Muscle of leg (tissue), 11 donors: ENCODE measurements around the gene ATP23. TPM values are rescaled to one million over a fixed set of nuclear protein-coding genes. Genes with fewer than 3 reads are reported as not detected.

ENCODE experiments used
- DNase-seq: peaks from one replicate; pipeline ENCODE4 v3.0.0; 2013
- H3K27ac ChIP-seq: one replicate; pipeline ENCODE4 v1.5.1; 2013; ENCODE audit warnings: mild to moderate bottlenecking, low read length, control low read depth
- H3K27me3 ChIP-seq: one replicate; pipeline ENCODE4 v1.6.1; 2013; ENCODE audit warnings: low read length; ENCODE audit not compliant: control insufficient read depth, insufficient read depth
- H3K36me3 ChIP-seq: one replicate; pipeline ENCODE4 v1.6.1; 2013; ENCODE audit warnings: low read length; ENCODE audit not compliant: control insufficient read depth, insufficient read depth
- H3K4me1 ChIP-seq: one replicate; pipeline ENCODE4 v1.6.1; 2013; ENCODE audit warnings: low read length; ENCODE audit not compliant: control insufficient read depth, insufficient read depth
- H3K4me3 ChIP-seq: one replicate; pipeline ENCODE4 v1.5.1; 2013; ENCODE audit warnings: low read length, control low read depth
- H3K9me3 ChIP-seq: replicated peaks from 2 replicates; pipeline ENCODE4 v1.6.1; 2013; ENCODE audit warnings: low read depth, low read length; ENCODE audit not compliant: control insufficient read depth
- WGBS: methylation state at CpG from one replicate; pipeline ENCODE4 v1.1.5; 2013; ENCODE audit warnings: missing lambda C conversion rate; ENCODE audit not compliant: insufficient coverage; 5-methylcytosine and 5-hydroxymethylcytosine counted together
- polyA plus RNA-seq, 8 donors: library from polyadenylated mRNA; unstranded; fragments of 120-200 nt; gene quantifications; one replicate each; pipeline versions ENCODE4 v1.2.1 to v1.2.3, GENCODE V29; 2013; ENCODE audit warnings: inconsistent platforms in 1 of 8, low replicate concordance in 1 of 8; ENCODE audit not compliant: insufficient read length in 8 of 8, insufficient read depth in 1 of 8
- total RNA-seq: library from RNA; stranded (reverse); fragments of 120-200 nt; gene quantifications from one replicate; pipeline ENCODE4 v1.2.4, GENCODE V29; 2013

Gene ATP23
- total and polyA plus RNA-seq, 9 donors: 5.8 to 14.1 (median 9.3) TPM

DNA sequence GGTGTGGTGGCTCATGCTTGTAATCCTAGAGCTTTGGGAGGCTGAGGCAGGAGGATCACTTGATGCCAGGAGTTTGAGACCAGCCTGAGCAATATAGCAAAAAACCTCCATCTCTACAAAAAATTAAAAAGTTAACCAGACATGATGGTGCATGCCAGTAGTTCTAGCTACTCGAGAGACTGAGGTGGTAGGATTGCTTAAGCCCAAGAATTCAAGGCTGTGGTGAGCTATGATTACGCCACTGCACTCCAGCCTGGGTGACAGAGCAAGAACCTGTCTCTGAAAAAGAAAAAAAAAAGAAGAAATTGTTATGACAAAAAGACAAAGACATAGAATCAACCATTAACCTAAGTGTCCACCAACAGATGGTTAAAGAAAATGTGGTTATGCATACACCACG lies 2.1 kb upstream of the ATP23 start:
- Histone ChIP-seq H3K9me3 (no peaks in the 10 kb centered on the region), H3K36me3 (no peaks in the 10 kb centered on the region), H3K27me3 (no peaks in the 10 kb centered on the region), H3K4me3 (no peak overlapping the region), H3K27ac (no peak overlapping the region), H3K4me1 (peaks cover 17% of the 10 kb centered on the region)
- WGBS: no CpG with 5 or more reads among the region's 3 CpGs
- DNase-seq: no peak

DNA sequence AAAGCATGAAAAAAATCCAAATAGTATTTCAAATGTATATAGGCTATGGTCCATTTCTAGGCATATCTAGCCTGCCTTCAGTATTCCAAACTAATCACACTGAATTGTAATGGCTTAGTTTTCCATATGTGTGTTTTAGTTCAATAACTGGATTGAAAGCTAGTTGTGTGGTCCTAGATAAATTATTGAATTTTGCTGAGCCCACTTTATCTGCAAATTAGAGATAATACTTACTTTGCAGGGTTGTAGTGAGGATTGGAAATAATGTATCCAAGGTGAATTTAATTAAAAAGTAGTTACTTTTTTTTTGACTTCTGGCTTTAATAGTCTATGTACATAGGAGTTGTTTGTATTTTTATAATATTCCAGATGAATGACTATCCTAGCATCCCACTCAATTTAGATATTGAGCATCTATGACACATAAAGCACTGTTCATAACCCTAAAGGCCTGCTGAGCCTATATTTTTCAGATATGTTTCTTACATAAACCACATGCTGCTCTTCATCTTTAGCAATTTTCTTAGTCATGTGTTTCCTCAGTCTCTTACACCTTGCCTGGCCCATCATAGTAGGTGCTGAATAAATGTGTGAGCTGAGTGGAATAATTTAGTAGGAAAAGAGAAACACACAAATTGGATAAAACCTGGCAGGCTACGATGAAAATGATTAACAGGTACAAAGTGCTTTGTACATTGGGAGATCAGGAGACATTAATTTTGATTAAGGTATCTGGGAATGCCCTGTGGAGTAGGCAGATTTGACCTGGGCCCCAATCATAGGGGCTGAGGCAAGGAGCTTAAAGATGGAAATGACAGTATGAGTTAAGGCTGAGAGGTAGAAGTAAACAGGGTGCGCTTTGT lies 1.1 kb upstream of the ATP23 start:
- 62% methylated on average over 2 of the region's 2 CpGs for WGBS

DNA sequence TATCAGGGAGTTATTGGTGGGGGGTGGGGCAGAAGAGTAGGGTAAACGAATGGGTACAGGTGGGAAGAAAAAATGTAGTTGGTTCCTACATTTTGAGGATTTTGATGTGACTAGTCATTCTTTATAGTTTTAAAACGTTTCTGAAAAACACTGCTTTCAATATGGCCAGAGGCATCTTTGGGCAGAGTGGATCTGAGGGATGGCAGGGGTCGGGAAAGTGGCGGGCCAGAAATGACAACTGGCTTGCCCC lies 527 bp upstream of the ATP23 start:
- no peaks in the 10 kb centered on the region for H3K27me3 ChIP-seq
- WGBS: 3% methylated on average over 3 of the region's 4 CpGs
- peak overlapping the region; percentile 93 for H3K27ac ChIP-seq

More for the DNA sequence above, 1.1 kb upstream of the ATP23 start:
- Histone ChIP-seq H3K4me3 (peak overlapping the region; percentile 79), H3K36me3 (no peaks in the 10 kb centered on the region), H3K9me3 (no peaks in the 10 kb centered on the region), H3K4me1 (peaks cover 16% of the 10 kb centered on the region), H3K27ac (peak overlapping the region; percentile 93), H3K27me3 (no peaks in the 10 kb centered on the region)
- DNase-seq: no peak

DNA sequence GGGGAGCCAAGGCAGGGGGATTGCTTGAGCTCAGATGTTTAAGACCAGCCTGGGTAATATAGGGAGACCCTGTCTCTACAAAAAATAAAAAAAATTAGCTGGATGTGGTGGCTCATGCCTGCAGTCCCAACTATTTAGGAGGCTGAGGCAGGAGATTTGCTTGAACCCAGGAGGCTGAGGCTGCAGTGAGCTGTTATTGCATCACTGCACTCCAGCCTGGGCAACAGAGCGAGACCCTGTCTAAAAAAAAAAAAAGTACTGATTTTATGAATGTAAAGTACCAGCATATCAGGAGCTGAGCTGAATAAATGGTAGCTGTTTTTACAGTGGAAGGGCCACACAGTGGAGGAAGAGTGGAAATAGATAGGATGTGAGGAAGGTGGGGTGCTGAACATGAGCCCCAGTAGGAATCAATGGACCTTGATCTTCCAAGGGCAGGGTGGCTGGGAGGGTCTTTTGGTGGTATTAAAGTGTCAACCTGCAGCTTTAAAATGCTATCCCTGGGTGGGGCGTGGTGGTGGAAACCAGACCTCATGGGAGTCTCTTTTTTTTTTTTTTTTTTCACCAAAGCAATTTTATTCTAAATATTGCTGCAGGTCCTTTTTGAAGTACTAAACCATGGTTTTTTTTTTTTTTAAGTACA lies 2.2 kb downstream of the ATP23 start:
- DNase-seq: no peak
- H3K27ac ChIP-seq: no peak overlapping the region
- peaks cover 13% of the 10 kb centered on the region for H3K4me1 ChIP-seq
- WGBS: 89% methylated on average over 1 of the region's 2 CpGs
- peaks cover 2% of the 10 kb centered on the region for H3K36me3 ChIP-seq
- H3K27me3 ChIP-seq: no peaks in the 10 kb centered on the region
- no peak overlapping the region for H3K4me3 ChIP-seq
- no peaks in the 10 kb centered on the region for H3K9me3 ChIP-seq

More for the DNA sequence above, 527 bp upstream of the ATP23 start:
- DNase-seq: no peak
- Histone ChIP-seq H3K9me3 (no peaks in the 10 kb centered on the region), H3K4me3 (peak overlapping the region; percentile 79), H3K4me1 (peaks cover 15% of the 10 kb centered on the region), H3K36me3 (no peaks in the 10 kb centered on the region)

DNA sequence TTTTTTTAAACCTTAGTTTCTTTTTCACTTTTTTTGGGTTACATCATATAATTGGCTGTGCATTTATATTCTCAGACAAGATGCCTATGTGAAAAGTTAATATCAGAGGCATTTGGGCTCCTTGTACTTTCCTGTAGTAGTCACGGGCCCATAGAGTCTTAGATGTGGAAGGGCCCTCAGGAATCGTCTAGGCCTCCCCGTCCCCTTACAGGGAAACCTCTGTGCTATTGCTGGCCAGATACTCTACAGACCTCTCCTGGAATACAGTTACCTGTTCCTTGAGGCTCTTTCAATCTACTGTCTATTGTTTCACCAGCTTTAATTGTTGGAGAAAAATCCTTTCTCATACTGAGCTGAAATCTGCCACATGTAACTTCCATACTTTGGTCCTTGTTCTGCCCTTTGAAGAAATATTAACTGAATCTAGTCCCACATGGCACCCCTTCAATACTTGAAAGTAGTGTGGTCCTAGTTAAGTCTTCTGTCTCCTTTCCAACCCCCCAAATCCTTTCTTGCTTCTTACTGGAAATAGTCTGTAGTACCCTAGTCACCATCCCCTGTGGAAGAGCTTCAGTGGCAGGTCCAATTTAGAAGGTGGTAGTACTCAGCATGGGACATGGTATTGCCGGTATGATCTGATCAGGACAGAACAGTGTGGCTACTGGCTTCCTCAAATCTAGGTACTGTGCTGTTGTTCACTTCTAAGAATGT lies 3.1 kb downstream of the ATP23 start:
- 81% methylated on average over 3 of the region's 4 CpGs for WGBS

DNA sequence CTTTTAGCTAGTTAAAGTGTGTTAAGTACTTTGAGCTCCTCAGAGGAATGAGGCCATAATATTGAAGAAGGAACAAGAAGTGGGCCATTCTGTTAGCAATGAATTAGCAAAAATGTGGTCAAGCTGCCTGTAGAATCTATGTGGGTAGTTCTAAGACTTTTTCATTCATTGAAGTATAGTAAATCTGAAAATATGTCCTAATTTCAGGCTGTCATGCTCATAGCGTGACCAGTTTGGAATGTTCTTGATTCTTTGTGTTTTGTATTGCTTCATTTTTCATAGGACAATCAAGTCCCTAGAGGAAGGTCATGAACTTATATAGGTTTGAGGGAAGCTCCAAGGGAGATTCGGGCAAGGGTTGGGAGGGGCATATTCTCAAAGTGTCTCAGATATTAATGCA lies 11.4 kb downstream of the ATP23 start:
- no peak overlapping the region for H3K27ac ChIP-seq
- no peaks in the 10 kb centered on the region for H3K9me3 ChIP-seq
- no peaks in the 10 kb centered on the region for H3K27me3 ChIP-seq
- peaks cover 8% of the 10 kb centered on the region for H3K36me3 ChIP-seq
- WGBS: no CpG with 5 or more reads among the region's 2 CpGs
- H3K4me3 ChIP-seq: no peak overlapping the region
- H3K4me1 ChIP-seq: no peaks in the 10 kb centered on the region
- DNase-seq: no peak

More for the DNA sequence above, 3.1 kb downstream of the ATP23 start:
- no peak overlapping the region for H3K4me3 ChIP-seq
- H3K27me3 ChIP-seq: no peaks in the 10 kb centered on the region
- no peaks in the 10 kb centered on the region for H3K9me3 ChIP-seq
- peaks cover 13% of the 10 kb centered on the region for H3K4me1 ChIP-seq
- H3K27ac ChIP-seq: no peak overlapping the region
- DNase-seq: no peak
- H3K36me3 ChIP-seq: peaks cover 2% of the 10 kb centered on the region

DNA sequence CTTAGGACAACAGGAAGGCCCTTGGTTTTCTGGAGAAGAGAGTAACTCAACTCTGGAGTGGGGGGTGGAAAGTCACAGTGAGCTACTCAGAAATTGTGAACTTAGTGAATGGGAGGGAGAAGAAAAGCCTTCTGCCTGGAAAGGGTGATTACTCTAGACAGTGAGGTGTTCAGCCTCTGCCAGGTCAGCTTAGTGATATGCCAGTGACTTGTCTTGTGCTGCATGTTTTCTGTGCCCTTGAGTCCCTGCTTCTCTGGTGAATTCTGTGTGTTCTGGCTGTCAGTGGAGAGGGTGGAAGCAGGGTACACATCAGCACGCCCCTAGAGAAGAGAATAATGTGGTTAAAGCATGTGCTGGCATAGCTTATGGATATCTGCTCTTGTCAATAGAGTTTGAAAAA lies 13.4 kb downstream of the ATP23 start:
- Histone ChIP-seq H3K36me3 (peaks cover 17% of the 10 kb centered on the region), H3K4me1 (no peaks in the 10 kb centered on the region), H3K4me3 (no peak overlapping the region), H3K27me3 (no peaks in the 10 kb centered on the region), H3K9me3 (peaks cover 5% of the 10 kb centered on the region), H3K27ac (no peak overlapping the region)
- WGBS: no CpG with 5 or more reads among the region's 1 CpG
- DNase-seq: no peak

DNA sequence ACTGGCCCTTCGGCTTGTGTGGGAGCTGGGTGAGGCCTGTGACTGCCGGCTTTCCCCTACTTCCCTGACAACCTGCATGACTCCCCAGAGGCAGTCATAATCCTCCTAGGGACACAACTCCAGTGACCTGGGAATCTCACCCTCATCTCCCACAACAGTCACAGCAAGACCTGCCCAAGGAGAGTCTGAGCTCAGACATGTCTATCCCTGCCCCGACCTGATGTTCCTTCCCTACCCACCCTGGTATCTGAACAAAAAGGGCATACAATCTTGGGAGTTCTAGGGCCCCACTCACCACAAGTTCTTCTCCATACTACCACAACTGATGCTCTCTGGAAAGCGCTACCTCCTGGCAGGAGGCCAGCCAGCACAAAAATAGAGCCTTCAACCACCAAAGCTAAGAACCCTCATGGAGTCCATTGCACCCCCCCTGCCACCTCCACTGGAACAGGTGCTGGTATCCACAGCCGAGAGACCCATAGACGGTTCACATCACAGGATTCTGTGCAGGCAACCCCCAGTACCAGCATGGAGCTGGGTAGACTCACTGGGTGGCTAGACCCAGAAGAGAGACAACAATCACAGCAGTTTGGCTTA lies 16.8 kb downstream of the ATP23 start:
- no peaks in the 10 kb centered on the region for H3K4me1 ChIP-seq
- H3K4me3 ChIP-seq: no peak overlapping the region
- peaks cover 7% of the 10 kb centered on the region for H3K9me3 ChIP-seq
- H3K27me3 ChIP-seq: no peaks in the 10 kb centered on the region
- H3K36me3 ChIP-seq: peaks cover 14% of the 10 kb centered on the region
- no peak for DNase-seq
- H3K27ac ChIP-seq: no peak overlapping the region
- 100% methylated on average over 5 of the region's 6 CpGs for WGBS

DNA sequence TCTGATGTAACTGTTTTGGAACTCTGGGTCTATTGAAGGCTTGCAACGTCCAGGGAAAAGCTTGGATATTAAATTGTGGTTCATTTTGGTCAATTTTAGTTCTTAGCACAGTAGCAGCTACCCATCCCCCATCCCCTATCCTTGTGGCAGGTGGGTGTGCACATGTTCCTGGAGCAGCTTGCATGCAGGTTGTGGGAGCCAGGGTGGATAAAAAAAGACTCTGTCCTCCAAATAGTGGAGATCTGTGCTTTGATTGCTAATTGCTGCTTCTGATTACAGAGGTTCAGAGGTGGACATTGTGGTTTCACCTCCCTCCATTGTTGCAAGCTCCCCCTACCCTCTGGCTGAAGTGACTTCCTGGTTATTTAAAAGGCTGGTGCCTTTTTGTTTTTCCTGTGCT lies 23.1 kb downstream of the ATP23 start:
- Histone ChIP-seq H3K4me1 (no peaks in the 10 kb centered on the region), H3K36me3 (no peaks in the 10 kb centered on the region)

DNA sequence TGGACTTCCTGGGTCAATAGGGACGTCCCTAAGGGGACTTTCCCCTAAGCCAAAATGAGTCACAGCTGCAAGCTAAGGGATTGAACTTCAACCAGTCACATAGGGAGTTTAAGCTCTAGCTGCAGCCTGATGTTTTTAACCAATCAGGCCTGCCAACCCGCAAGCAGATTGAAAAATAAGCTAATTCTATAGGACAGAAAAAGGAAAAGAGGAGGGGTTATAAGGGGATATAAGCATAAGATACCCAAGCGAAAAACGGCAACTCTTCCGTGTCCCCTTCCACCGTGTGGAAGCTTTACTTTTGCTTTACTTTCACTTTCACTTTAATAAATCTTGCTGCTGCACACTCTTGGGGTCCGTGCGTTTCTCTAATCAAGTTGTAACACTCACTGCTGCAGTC lies 24.4 kb downstream of the ATP23 start:
- Histone ChIP-seq H3K9me3 (peaks cover 9% of the 10 kb centered on the region), H3K4me1 (no peaks in the 10 kb centered on the region), H3K27ac (no peak overlapping the region), H3K27me3 (no peaks in the 10 kb centered on the region), H3K36me3 (no peaks in the 10 kb centered on the region), H3K4me3 (no peak overlapping the region)
- no peak for DNase-seq
- WGBS: 88% methylated on average over 8 of the region's 8 CpGs

More for the DNA sequence above, 23.1 kb downstream of the ATP23 start:
- peaks cover 7% of the 10 kb centered on the region for H3K9me3 ChIP-seq
- no CpG with 5 or more reads among the region's 1 CpG for WGBS
- H3K4me3 ChIP-seq: no peak overlapping the region
- no peak for DNase-seq
- no peaks in the 10 kb centered on the region for H3K27me3 ChIP-seq
- H3K27ac ChIP-seq: no peak overlapping the region
